H9 (cell line): ENCODE measurements around the gene P4HTM. TPM values are rescaled to one million over a fixed set of nuclear protein-coding genes. Genes with fewer than 3 reads are reported as not detected.

ENCODE experiments used
- DNase-seq: peaks from one replicate; pipeline ENCODE4 v3.0.0-alpha.2; 2017
- H2AFZ ChIP-seq: one replicate; pipeline ENCODE4 v1.6.1; 2013; ENCODE audit warnings: mild to moderate bottlenecking, low read length, control low read depth, moderate library complexity
- H2AK5ac ChIP-seq: 2 replicates; pipeline ENCODE4 v1.6.1; 2013; ENCODE audit warnings: low read length, control low read depth, mixed read lengths; ENCODE audit not compliant: insufficient read length
- H2BK120ac ChIP-seq: one replicate; pipeline ENCODE4 v1.6.1; 2013; ENCODE audit warnings: low read depth, mild to moderate bottlenecking, low read length, control low read depth, inconsistent platforms; ENCODE audit not compliant: poor library complexity, severe bottlenecking
- H2BK12ac ChIP-seq: 2 replicates; pipeline ENCODE4 v1.6.1; 2013; ENCODE audit warnings: low read length, control low read depth, mixed read lengths, low read depth; ENCODE audit not compliant: insufficient read length
- H2BK15ac ChIP-seq: 2 replicates; pipeline ENCODE4 v1.6.1; 2013; ENCODE audit warnings: low read depth, low read length, control low read depth
- H2BK20ac ChIP-seq: one replicate; pipeline ENCODE4 v1.6.1; 2013; ENCODE audit warnings: low read depth, mild to moderate bottlenecking, low read length, control low read depth, inconsistent platforms; ENCODE audit not compliant: poor library complexity, severe bottlenecking
- H2BK5ac ChIP-seq: 2 replicates; pipeline ENCODE4 v1.6.1; 2013; ENCODE audit warnings: low read length, control low read depth, mixed read lengths; ENCODE audit not compliant: insufficient read length
- H3K14ac ChIP-seq: 2 replicates; pipeline ENCODE4 v1.6.1; 2013; ENCODE audit warnings: low read length, control low read depth; ENCODE audit not compliant: insufficient read depth
- H3K18ac ChIP-seq: 2 replicates; pipeline ENCODE4 v1.6.1; 2013; ENCODE audit warnings: low read depth, mild to moderate bottlenecking, mixed read lengths, low read length, control low read depth; ENCODE audit not compliant: insufficient read length
- H3K23ac ChIP-seq: 2 replicates; pipeline ENCODE4 v1.6.1; 2013; ENCODE audit warnings: low read length, control low read depth, mixed read lengths, low read depth; ENCODE audit not compliant: insufficient read length
- H3K23me2 ChIP-seq: 2 replicates; pipeline ENCODE4 v1.6.1; 2013; ENCODE audit warnings: low read depth, mild to moderate bottlenecking, mixed read lengths, low read length, control low read depth; ENCODE audit not compliant: insufficient read length, poor library complexity, severe bottlenecking
- H3K27ac ChIP-seq: 2 replicates; pipeline ENCODE4 v1.5.1; 2013; ENCODE audit warnings: low read length, control low read depth, mixed read lengths, low read depth; ENCODE audit not compliant: insufficient read length
- H3K27me3 ChIP-seq: 2 replicates; pipeline ENCODE4 v1.6.1; 2013; ENCODE audit warnings: low read length, control low read depth, inconsistent platforms; ENCODE audit not compliant: insufficient read depth
- H3K4ac ChIP-seq: 2 replicates; pipeline ENCODE4 v1.6.1; 2013; ENCODE audit warnings: low read depth, mild to moderate bottlenecking, control low read depth, inconsistent platforms, low read length, moderate library complexity
- H3K4me1 ChIP-seq: 2 replicates; pipeline ENCODE4 v1.6.1; 2013; ENCODE audit warnings: low read length, control low read depth, inconsistent platforms; ENCODE audit not compliant: insufficient read depth
- H3K4me2 ChIP-seq: 2 replicates; pipeline ENCODE4 v1.6.1; 2013; ENCODE audit warnings: low read length, control low read depth, mixed read lengths; ENCODE audit not compliant: insufficient read length, insufficient read depth
- H3K56ac ChIP-seq: 2 replicates; pipeline ENCODE4 v1.6.1; 2013; ENCODE audit warnings: low read depth, mild to moderate bottlenecking, mixed read lengths, low read length, control low read depth; ENCODE audit not compliant: insufficient read length
- H3K79me1 ChIP-seq: 2 replicates; pipeline ENCODE4 v1.6.1; 2013; ENCODE audit warnings: low read depth, mild to moderate bottlenecking, moderate library complexity, low read length, control low read depth, inconsistent platforms; ENCODE audit not compliant: insufficient read depth, poor library complexity, severe bottlenecking
- H3K79me2 ChIP-seq: 2 replicates; pipeline ENCODE4 v1.6.1; 2013; ENCODE audit warnings: low read length, control low read depth, inconsistent platforms; ENCODE audit not compliant: insufficient read depth
- H3K9ac ChIP-seq: 2 replicates; pipeline ENCODE4 v1.6.1; 2013; ENCODE audit warnings: low read length, control low read depth, mixed read lengths; ENCODE audit not compliant: insufficient read length; ENCODE audit errors: extremely low read depth
- H3K9me3 ChIP-seq: one replicate; pipeline ENCODE4 v1.6.1; 2013; ENCODE audit warnings: low read depth, low read length, inconsistent platforms; ENCODE audit not compliant: control insufficient read depth
- H3T11ph ChIP-seq: one replicate; pipeline ENCODE4 v1.6.1; 2013; ENCODE audit warnings: mild to moderate bottlenecking, low read length, control low read depth, inconsistent platforms
- H4K20me1 ChIP-seq: one replicate; pipeline ENCODE4 v1.6.1; 2013; ENCODE audit not compliant: control insufficient read depth, insufficient read length, insufficient read depth
- H4K5ac ChIP-seq: 2 replicates; pipeline ENCODE4 v1.6.1; 2013; ENCODE audit warnings: low read depth, mild to moderate bottlenecking, mixed read lengths, low read length, control low read depth; ENCODE audit not compliant: insufficient read length
- H4K8ac ChIP-seq: replicated peaks from 2 replicates; pipeline ENCODE4 v1.6.1; 2013; ENCODE audit warnings: low read length, control low read depth, mixed read lengths, low read depth; ENCODE audit not compliant: insufficient read length
- H4K91ac ChIP-seq: 2 replicates; pipeline ENCODE4 v1.6.1; 2013; ENCODE audit warnings: low read depth, mild to moderate bottlenecking, moderate library complexity, mixed read lengths, low read length, control low read depth; ENCODE audit not compliant: insufficient read length
- H3K27ac Mint-ChIP-seq, 3 experiments: 2 replicates in 2 of 3; 3 replicates in 1 of 3; pipeline ENCODE4 v1.8.0; 2020 to 2021; ENCODE audit warnings: mixed read lengths in 3 of 3, mild to moderate bottlenecking in 1 of 3, moderate library complexity in 1 of 3
- H3K27me3 Mint-ChIP-seq: 2 replicates; pipeline ENCODE4 v1.8.0; 2021; ENCODE audit warnings: low read depth, mild to moderate bottlenecking, moderate library complexity, mixed read lengths
- H3K36me3 Mint-ChIP-seq, 3 experiments: 2 replicates in 2 of 3; 3 replicates in 1 of 3; pipeline ENCODE4 v1.8.0; 2020 to 2021; ENCODE audit warnings: low read depth in 3 of 3, mixed read lengths in 3 of 3; ENCODE audit not compliant: insufficient read depth in 1 of 3
- H3K4me1 Mint-ChIP-seq, 2 experiments: 2 replicates each; pipeline ENCODE4 v1.8.0; 2020; ENCODE audit warnings: mixed read lengths in 2 of 2
- H3K4me3 Mint-ChIP-seq, 2 experiments: 2 replicates in 1 of 2; 3 replicates in 1 of 2; pipeline ENCODE4 v1.8.0; 2020 to 2021; ENCODE audit warnings: mild to moderate bottlenecking in 2 of 2, mixed read lengths in 2 of 2, moderate library complexity in 1 of 2
- H3K9me3 Mint-ChIP-seq, 2 experiments: 2 replicates in 1 of 2; 3 replicates in 1 of 2; pipeline ENCODE4 v1.8.0; 2020; ENCODE audit warnings: mild to moderate bottlenecking in 2 of 2, mixed read lengths in 2 of 2, moderate library complexity in 1 of 2
- CTCF ChIP-seq: fragments of 200-600 bp; sonication (generic); conservative IDR thresholded peaks from 3 replicates; pipeline ENCODE4 v1.8.0; 2021; ENCODE audit warnings: antibody characterized with exemption, mild to moderate bottlenecking
- WGBS: extraction: QIAGEN DNeasy Blood & Tissue Kit; methylation state at CpG from one replicate; pipeline ENCODE4 v1.1.7; 2013; ENCODE audit warnings: missing lambda C conversion rate, low lambda C conversion rate, mixed read lengths; ENCODE audit not compliant: insufficient read length; ENCODE audit errors: extremely low coverage; 5-methylcytosine and 5-hydroxymethylcytosine counted together
- total RNA-seq: library from RNA; stranded (reverse); gene quantifications from 2 replicates; pipeline ENCODE4 v1.2.1, GENCODE V29; 2021

Gene P4HTM
- total RNA-seq, 1 experiment from 2014 or later = 36.0 TPM

- H4K5ac ChIP-seq = no peak overlapping the region
- H3K36me3 Mint-ChIP-seq = peaks cover 25 to 64% (median 56%) of the 10 kb centered on the region in 3 experiments
- H3K9ac ChIP-seq = no peak overlapping the region
- WGBS = no CpG with 5 or more reads among the region's 24 CpGs
- no peak overlapping the region for H2BK12ac ChIP-seq
- no peak overlapping the region for H4K91ac ChIP-seq
- no peaks in the 10 kb centered on the region for H3K9me3 ChIP-seq
- H3K9me3 Mint-ChIP-seq = no peaks in the 10 kb centered on the region
- H3K27me3 ChIP-seq = no peaks in the 10 kb centered on the region
- H4K20me1 ChIP-seq = no peaks in the 10 kb centered on the region
- H2BK120ac ChIP-seq = no peak overlapping the region
- H3K56ac ChIP-seq = no peak overlapping the region
- H2BK15ac ChIP-seq = no peak overlapping the region
- H2AK5ac ChIP-seq = no peak overlapping the region
- H3K18ac ChIP-seq = no peak overlapping the region
- H3K23me2 ChIP-seq = peaks cover 6% of the 10 kb centered on the region
- no peak overlapping the region for H3K27ac Mint-ChIP-seq
- H3K14ac ChIP-seq = no peak overlapping the region
- H2BK5ac ChIP-seq = no peak overlapping the region
- no peak overlapping the region for H3K23ac ChIP-seq
- no peak overlapping the region for H2AFZ ChIP-seq
- H3K4me1 Mint-ChIP-seq = peaks cover 11 to 14% of the 10 kb centered on the region in 2 experiments
- H3K27me3 Mint-ChIP-seq = no peaks in the 10 kb centered on the region
- H3K27ac ChIP-seq = no peak overlapping the region
- DNase-seq = peak; percentile 89
- H3K4me1 ChIP-seq = no peaks in the 10 kb centered on the region
- peak overlapping the region in 1 of 2 experiments; percentile 34; a peak in 2 of 5 replicates for H3K4me3 Mint-ChIP-seq
- no peak overlapping the region for H2BK20ac ChIP-seq
- no peak overlapping the region for H3T11ph ChIP-seq
- H3K79me2 ChIP-seq = peaks cover 3% of the 10 kb centered on the region; the same call in 1 of the 2 replicates
- H3K4ac ChIP-seq = no peak overlapping the region
- H3K79me1 ChIP-seq = no peaks in the 10 kb centered on the region
- TF ChIP-seq CTCF = peak; percentile 82
- H4K8ac ChIP-seq = no peak overlapping the region
- no peak overlapping the region for H3K4me2 ChIP-seq
Observed at GRCh38 chr3:49013738-49014660, 24.0 kb downstream of the P4HTM start.
